Adipose tissue (tissue), 3 donors: ENCODE data around the gene TRMT10A. TPM values are rescaled to one million over a fixed set of nuclear protein-coding genes. Genes with fewer than 3 reads are reported as not detected.

Experiments
- H3K27ac ChIP-seq: one replicate; pipeline ENCODE4 v1.5.1; 2013; ENCODE audit warnings: low read depth, low read length
- WGBS, 3 donors: extraction: QIAGEN DNeasy Blood & Tissue Kit; methylation state at CpG; one replicate each; pipeline ENCODE4 v1.1.7; 2013; 5-methylcytosine and 5-hydroxymethylcytosine counted together
- polyA plus RNA-seq, 3 donors: library from polyadenylated mRNA; stranded (reverse); fragments of 200-250 nt; gene quantifications; one replicate each; pipeline ENCODE4 v1.2.3, GENCODE V29; 2013
- donor health status: healthy with polysubstance abuse.
- donor health status: Bipolar disorder and iron deficiency.
- donor health status: healthy.

The TRMT10A gene
- 1 to 10 TPM; 3.7 to 5.1 (median 4.2) TPM for polyA plus RNA-seq

DNA sequence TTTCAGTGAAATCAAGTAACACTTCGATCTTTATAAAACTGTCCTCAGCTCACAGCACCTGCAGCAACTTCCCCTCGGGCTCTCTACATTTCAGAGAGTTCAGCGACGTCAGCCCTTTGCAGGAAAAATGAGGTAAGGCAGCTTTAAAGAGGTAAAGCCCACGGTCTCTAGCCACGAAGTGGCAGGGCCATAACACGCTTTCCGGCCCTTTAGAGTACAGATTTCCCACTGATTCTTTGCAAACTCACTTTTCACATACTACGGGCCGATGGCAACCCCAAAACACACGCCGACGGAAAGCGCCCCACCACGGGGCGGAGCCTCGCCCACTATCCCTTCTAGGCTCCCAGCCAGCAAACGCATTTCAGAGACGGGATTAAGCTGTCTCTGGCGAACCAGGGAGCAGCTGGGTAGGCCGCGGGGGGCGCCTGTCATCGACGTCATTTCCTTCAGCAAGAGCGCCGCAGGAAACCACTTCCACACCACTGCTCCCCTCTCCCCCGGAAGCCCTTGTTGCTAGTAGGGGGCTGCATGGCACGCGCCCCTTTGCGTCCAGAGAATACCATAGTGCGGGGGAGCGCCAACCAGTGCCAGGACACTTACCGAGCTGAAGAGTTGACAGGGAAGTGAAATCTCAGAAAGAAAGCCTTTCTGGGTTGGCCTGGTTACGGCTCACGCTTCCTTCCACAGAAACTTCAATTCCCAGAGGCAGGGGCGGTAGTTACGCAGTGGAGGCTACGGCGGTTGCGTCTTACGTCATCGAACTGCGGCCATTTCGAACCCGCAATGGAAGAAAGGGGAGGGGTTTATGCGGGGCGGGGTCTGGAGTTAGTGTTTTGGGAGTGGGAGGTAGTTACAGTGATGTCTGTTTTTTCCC lies at the start of gene TRMT10A:
Gene TRMT10A, minus strand, starts transcription at position 730 of the 877 bp plus-strand sequence. CDS start 4,701 bp downstream, outside the sequence.
- H3K27ac ChIP-seq = peak within 1 kb of the TSS; percentile 16
- WGBS, 3 donors = 0% methylated on average over 48 of the region's 48 CpGs

- H3K27ac ChIP-seq = no peak overlapping the region
- WGBS, 3 donors = 21 to 52% (median 46%) methylated on average over 5 of the region's 5 CpGs
These were observed 48.9 kb upstream of the TRMT10A start for GRCh38 chr4:99612704-99613103.

GRCh38 chr4:99612281-99612680 lies 48.4 kb upstream of the TRMT10A start:
- WGBS, 3 donors = 77 to 85% (median 79%) methylated on average over 3 of the region's 3 CpGs
- H3K27ac ChIP-seq = no peak overlapping the region

- WGBS, 3 donors = 63 to 87% (median 63%) methylated on average over 5 of the region's 5 CpGs
- H3K27ac ChIP-seq = no peak overlapping the region
These were observed 46.9 kb upstream of the TRMT10A start for GRCh38 chr4:99610605-99611175.

DNA sequence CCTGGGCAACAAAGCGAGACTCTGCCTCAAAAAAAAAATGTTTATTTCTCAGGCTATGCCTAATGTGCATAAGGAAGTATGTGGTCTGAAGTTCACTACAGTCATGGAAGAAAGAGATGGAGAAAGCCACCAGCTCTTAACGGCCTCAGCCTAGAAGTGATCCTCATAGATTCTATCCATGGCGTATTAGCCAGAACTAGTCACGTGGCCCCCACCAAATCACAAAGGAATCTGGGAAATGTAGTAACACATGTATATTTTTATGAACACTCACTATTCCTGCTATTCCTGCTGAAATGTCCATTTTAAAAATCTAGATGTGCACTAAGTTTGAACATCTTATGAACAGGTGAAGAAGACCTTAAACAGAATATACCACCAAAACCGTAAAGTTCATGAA lies 44.6 kb upstream of the TRMT10A start:
- no peak overlapping the region for H3K27ac ChIP-seq
- WGBS, 3 donors = 93 to 94% (median 93%) methylated on average over 5 of the region's 5 CpGs

DNA sequence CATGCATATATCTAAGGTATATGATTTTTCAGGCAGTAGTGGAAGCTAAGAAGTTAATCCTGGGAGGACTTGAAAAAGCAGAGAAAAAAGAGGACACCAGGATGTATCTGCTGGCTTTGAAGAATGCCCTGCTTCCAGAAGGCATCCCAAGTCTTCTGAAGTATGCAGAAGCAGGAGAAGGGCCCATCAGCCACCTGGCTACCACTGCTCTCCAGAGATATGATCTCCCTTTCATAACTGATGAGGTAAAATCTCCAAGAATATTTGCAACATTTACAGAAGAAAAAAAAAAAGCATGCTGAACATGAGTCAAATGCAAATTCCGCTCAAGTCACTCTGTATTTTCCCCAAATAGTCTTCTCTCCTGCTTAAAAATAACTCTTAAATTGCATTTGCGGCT lies 42.9 kb upstream of the TRMT10A start:
- no peak overlapping the region for H3K27ac ChIP-seq
- WGBS, 3 donors = 88 to 98% (median 94%) methylated on average over 2 of the region's 2 CpGs

DNA sequence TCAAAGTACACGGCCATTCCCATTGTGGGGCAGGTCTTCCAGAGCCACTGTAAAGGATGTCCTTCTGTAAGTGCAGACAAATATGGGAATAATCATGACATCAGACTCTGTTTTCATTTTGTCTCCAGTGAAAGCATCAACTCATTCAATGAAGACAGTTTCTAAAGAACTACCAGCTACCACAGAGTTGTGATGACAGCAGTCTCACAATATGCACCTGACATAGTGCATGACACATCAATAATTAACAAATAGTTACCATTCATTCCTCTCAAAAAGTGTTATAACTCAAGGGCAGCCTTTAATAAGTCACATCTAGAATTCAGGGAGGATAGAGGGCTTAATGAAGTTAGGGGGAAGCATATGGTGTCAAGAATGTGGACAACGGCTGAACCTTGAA lies 31.0 kb upstream of the TRMT10A start:
- 81 to 85% (median 83%) methylated on average over 2 of the region's 2 CpGs for WGBS, 3 donors
- no peak overlapping the region for H3K27ac ChIP-seq

DNA sequence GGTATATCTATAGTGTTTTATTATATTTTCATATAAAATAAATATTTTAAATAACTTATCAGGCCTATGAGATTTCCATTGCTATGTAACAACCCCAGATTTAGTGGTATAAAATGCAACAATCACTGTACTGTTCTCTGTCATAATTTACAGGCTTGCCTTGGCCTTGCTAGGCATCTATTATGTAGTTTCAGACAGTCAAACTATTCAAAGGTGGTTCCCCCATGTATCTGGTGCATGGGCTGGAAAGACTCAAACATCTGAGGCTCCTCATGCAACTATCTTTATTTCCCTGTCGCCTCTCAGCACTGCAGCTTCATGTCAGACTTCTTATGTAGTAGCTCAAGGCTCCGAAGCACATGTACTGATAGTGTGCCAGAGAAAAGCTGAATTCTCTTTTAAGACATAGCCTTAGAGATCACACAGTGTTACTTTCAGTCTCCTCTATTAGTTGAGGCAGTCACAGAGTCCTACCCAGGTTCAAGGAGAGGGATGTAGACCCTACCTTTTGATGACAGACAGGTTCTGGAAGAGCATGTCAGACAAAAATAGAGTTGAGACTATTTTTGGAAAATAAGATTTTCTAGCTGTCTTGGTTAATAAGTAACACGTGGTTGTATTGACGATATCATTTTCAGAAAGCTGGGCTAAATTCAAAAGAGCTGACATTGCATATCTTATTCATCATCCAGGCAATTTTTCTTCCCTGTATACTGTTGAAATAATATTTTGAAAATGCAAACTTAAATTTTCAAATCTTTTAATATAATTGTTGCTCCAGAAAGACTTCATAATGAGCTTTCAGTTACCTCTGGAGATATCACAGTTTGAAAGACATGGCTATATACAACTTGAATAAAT lies 30.2 kb upstream of the TRMT10A start:
- WGBS, 3 donors = 32 to 82% (median 78%) methylated on average over 4 of the region's 4 CpGs

GRCh38 chr4:99591757-99592156 lies 27.9 kb upstream of the TRMT10A start:
- 94 to 97% (median 94%) methylated on average over 3 of the region's 3 CpGs for WGBS, 3 donors
- no peak overlapping the region for H3K27ac ChIP-seq

More for the DNA sequence above, 30.2 kb upstream of the TRMT10A start:
- no peak overlapping the region for H3K27ac ChIP-seq

- 40 to 67% (median 44%) methylated on average over 1 of the region's 1 CpG for WGBS, 3 donors
- H3K27ac ChIP-seq = no peak overlapping the region
These were observed 24.0 kb upstream of the TRMT10A start for GRCh38 chr4:99587803-99588202.

- H3K27ac ChIP-seq = no peak overlapping the region
These were observed 23.5 kb upstream of the TRMT10A start for GRCh38 chr4:99587309-99587708.

DNA sequence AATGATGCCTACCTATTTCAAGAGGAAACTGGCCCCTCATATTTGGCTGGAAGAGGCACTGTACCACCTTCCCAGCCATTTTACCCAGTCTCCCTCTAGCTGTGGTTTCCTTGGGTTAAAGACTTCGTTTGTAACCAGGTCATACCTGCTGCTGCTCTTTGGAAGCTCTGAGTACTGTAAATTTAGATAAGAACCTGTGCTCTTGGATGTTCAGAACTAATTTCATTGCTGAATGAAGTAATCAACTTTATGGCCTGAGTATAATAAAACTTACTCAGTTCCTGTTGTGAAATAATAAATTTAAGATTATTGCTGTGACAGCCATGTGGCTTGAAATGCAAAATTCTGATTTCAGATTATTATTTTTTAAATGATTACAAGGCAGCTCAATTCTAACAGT lies 23.0 kb upstream of the TRMT10A start:
- no peak overlapping the region for H3K27ac ChIP-seq
- WGBS, 3 donors = 19 to 67% (median 28%) methylated on average over 1 of the region's 1 CpG

- no peak overlapping the region for H3K27ac ChIP-seq
- 49 to 52% (median 51%) methylated on average over 2 of the region's 2 CpGs for WGBS, 3 donors
These were observed 22.5 kb upstream of the TRMT10A start for GRCh38 chr4:99586322-99586721.

- no peak overlapping the region for H3K27ac ChIP-seq
- WGBS, 3 donors = 95 to 98% (median 96%) methylated on average over 1 of the region's 1 CpG
These were observed 21.7 kb upstream of the TRMT10A start for GRCh38 chr4:99585516-99585915.

DNA sequence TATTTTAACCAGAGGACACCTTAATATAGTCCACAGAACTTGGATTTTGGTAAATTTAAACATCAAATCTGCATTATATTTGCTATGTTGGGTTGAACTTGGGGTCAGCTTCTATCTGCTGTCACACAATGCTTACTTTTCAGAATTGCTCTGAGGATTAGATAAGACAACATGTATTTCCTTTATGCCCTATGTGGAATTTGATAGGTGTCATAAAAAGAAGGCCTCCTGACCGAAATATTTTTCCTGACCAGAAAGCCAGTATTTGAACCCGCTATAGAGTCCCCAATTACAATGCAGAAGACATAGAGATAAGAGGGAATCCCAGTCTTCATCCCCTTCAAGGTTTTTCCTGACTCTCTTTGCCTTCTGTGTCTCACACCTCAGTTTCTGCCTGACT lies 14.9 kb upstream of the TRMT10A start:
- H3K27ac ChIP-seq = no peak overlapping the region
- 78 to 92% (median 87%) methylated on average over 2 of the region's 2 CpGs for WGBS, 3 donors

- H3K27ac ChIP-seq = no peak within 1 kb of the TSS
- WGBS, 3 donors = 73 to 84% (median 76%) methylated on average over 3 of the region's 3 CpGs
These were observed 10.9 kb upstream of the TRMT10A start, which contains the start of gene MTTP for GRCh38 chr4:99574530-99575324. MTTP (plus strand) TSS chr4:99574824; CDS start chr4:99574910, 86 bp downstream.

DNA sequence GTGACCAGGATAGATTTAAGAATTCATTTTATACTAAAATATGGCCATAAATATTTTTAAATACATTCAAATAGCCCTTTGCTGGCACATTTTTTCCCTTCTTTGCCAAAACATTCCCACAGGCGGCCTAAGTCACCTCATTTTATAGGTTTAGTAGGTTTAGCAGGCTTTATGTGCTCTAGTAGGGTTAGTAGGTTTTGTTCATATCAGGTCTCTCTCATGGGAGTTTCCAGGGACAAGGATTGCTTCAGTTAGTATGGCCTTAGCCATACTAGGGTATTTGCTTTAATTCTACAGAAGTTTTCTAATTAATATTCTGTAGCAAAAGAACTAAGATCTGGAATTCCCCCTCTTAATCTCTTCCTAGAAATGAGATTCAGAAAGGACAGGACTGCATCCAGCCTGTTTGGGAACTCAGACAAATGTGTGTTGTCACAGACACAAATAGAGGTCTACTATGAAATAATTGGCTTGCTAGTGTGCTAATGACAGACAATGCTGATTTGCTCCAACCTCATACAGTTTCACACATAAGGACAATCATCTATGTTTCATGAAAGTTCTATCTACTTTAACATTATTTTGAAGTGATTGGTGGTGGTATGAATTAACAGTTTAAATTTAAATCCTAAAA lies 10.0 kb upstream of the TRMT10A start:
- 79 to 88% (median 81%) methylated on average over 1 of the region's 1 CpG for WGBS, 3 donors
- H3K27ac ChIP-seq = no peak overlapping the region
